Activated CD8-positive, alpha-beta memory T cell treated with anti-CD3 and anti-CD28 coated beads for 24 hours (primary cell): ENCODE measurements around the gene TUG1.

Source experiments
- DNase-seq: peaks from one replicate; pipeline ENCODE4 v3.0.0-alpha.2; 2020

The TUG1 gene

GRCh38 chr22:30947816-30948454 is 21.1 kb upstream of the TUG1 start:
- no peak for DNase-seq

- no peak for DNase-seq
These were observed 20.1 kb upstream of the TUG1 start for GRCh38 chr22:30948930-30949342.

- DNase-seq, result no peak
These were observed 19.0 kb upstream of the TUG1 start for GRCh38 chr22:30949934-30950660.

- DNase-seq, result no peak
These were observed 15.9 kb upstream of the TUG1 start for GRCh38 chr22:30953206-30953605.

- no peak for DNase-seq
These were observed 13.9 kb upstream of the TUG1 start for GRCh38 chr22:30955153-30955552.

GRCh38 chr22:30964858-30965257 is 4.2 kb upstream of the TUG1 start:
- DNase-seq, result no peak

GRCh38 chr22:30968015-30968923 is 796 bp upstream of the TUG1 start, which contains the start of gene MORC2:
TSS of gene MORC2 (minus strand) at chr22:30968774. CDS start at chr22:30967889, 885 bp downstream.
- DNase-seq, result no peak

- peak; percentile 82 for DNase-seq
These were observed 679 bp downstream of the TUG1 start for GRCh38 chr22:30969532-30970355.

GRCh38 chr22:30970356-30970746 is 1.3 kb downstream of the TUG1 start:
- DNase-seq, result no peak

GRCh38 chr22:30978304-30978962 is 9.4 kb downstream of the TUG1 start:
- no peak for DNase-seq

- no peak for DNase-seq
These were observed 10.9 kb downstream of the TUG1 start for GRCh38 chr22:30979932-30980331.

- no peak for DNase-seq
These were observed 13.4 kb downstream of the TUG1 start for GRCh38 chr22:30982512-30982911.

GRCh38 chr22:30984317-30984716 is 15.3 kb downstream of the TUG1 start:
- no peak for DNase-seq

- no peak for DNase-seq
These were observed 16.6 kb downstream of the TUG1 start for GRCh38 chr22:30985561-30986208.

- no peak for DNase-seq
These were observed 20.4 kb downstream of the TUG1 start for GRCh38 chr22:30989474-30989873.

- no peak for DNase-seq
These were observed 21.6 kb downstream of the TUG1 start for GRCh38 chr22:30990690-30991089.

GRCh38 chr22:30992565-30992964 is 23.5 kb downstream of the TUG1 start:
- DNase-seq, result no peak

- DNase-seq, result no peak
These were observed 25.9 kb downstream of the TUG1 start for GRCh38 chr22:30994960-30995359.

GRCh38 chr22:30996462-30996861 is 27.4 kb downstream of the TUG1 start:
- no peak for DNase-seq

GRCh38 chr22:30998329-30998728 is 29.3 kb downstream of the TUG1 start:
- no peak for DNase-seq

- no peak for DNase-seq
These were observed 32.2 kb downstream of the TUG1 start for GRCh38 chr22:31001124-31001770.
